GM23338 (cell line): Measurements from ENCODE around the gene NUDT9. TPM values are rescaled to one million over a fixed set of nuclear protein-coding genes. Genes with fewer than 3 reads are reported as not detected.

Source experiments
- ATAC-seq: fragments of 200-7000 bp; cut with Tn5 transposase; 3 replicates; pipeline ENCODE4 v1.9.1; 2020
- DNase-seq: peaks from one replicate; pipeline ENCODE4 v3.0.0-alpha.2; 2015; ENCODE audit warnings: low spot score
- H2AFZ ChIP-seq: fragments of 200-600 bp; sonication (generic); 2 replicates; pipeline ENCODE4 v1.8.0; 2016; ENCODE audit warnings: antibody characterized with exemption, mild to moderate bottlenecking, moderate library complexity
- H3F3A ChIP-seq: fragments of 200-600 bp; sonication (generic); replicated peaks from 2 replicates; pipeline ENCODE4 v1.8.0; 2017; ENCODE audit warnings: antibody characterized with exemption, mixed run types, low read depth
- H3K27ac ChIP-seq: fragments of 200-600 bp; sonication (generic); 2 replicates; pipeline ENCODE4 v1.6.1; 2016; ENCODE audit warnings: low read depth
- H3K27me3 ChIP-seq: fragments of 200-600 bp; sonication (generic); 2 replicates; pipeline ENCODE4 v1.8.0; 2016; ENCODE audit warnings: mild to moderate bottlenecking, mixed run types, moderate library complexity; ENCODE audit not compliant: insufficient read depth
- H3K36me3 ChIP-seq: fragments of 200-600 bp; sonication (generic); 2 replicates; pipeline ENCODE4 v1.8.0; 2016; ENCODE audit warnings: mild to moderate bottlenecking; ENCODE audit not compliant: insufficient read depth
- H3K4me1 ChIP-seq: fragments of 200-600 bp; sonication (generic); 2 replicates; pipeline ENCODE4 v1.8.0; 2016; ENCODE audit warnings: mild to moderate bottlenecking, moderate library complexity; ENCODE audit not compliant: insufficient read depth
- H3K4me2 ChIP-seq: fragments of 200-600 bp; sonication (generic); 2 replicates; pipeline ENCODE4 v1.7.1; 2017; ENCODE audit warnings: mixed run types
- H3K4me3 ChIP-seq: fragments of 200-600 bp; sonication (generic); 2 replicates; pipeline ENCODE4 v1.6.1; 2016; ENCODE audit warnings: mixed run types
- H3K79me2 ChIP-seq: fragments of 200-600 bp; sonication (generic); replicated peaks from 2 replicates; pipeline ENCODE4 v1.8.0; 2017; ENCODE audit warnings: mild to moderate bottlenecking; ENCODE audit not compliant: insufficient read depth
- H3K9me2 ChIP-seq: fragments of 200-600 bp; sonication (generic); 2 replicates; pipeline ENCODE4 v1.8.0; 2017; ENCODE audit not compliant: insufficient read depth
- H4K20me1 ChIP-seq: fragments of 200-600 bp; sonication (generic); replicated peaks from 2 replicates; pipeline ENCODE4 v1.8.0; 2017; ENCODE audit warnings: mild to moderate bottlenecking; ENCODE audit not compliant: insufficient read depth
- H3K27ac Mint-ChIP-seq: 2 replicates; pipeline ENCODE4 v1.8.0; 2020; ENCODE audit warnings: inconsistent platforms, mild to moderate bottlenecking, moderate library complexity, mixed read lengths
- H3K27me3 Mint-ChIP-seq: 3 replicates; pipeline ENCODE4 v1.8.0; 2022; ENCODE audit warnings: low read depth, mild to moderate bottlenecking, moderate library complexity, mixed read lengths, inconsistent platforms; ENCODE audit not compliant: insufficient read depth, poor library complexity
- H3K36me3 Mint-ChIP-seq: 3 replicates; pipeline ENCODE4 v1.8.0; 2021; ENCODE audit warnings: low read depth, mild to moderate bottlenecking, inconsistent platforms, moderate library complexity, mixed read lengths
- H3K4me1 Mint-ChIP-seq: 3 replicates; pipeline ENCODE4 v1.8.0; 2020; ENCODE audit warnings: mild to moderate bottlenecking, inconsistent platforms, mixed read lengths
- H3K4me3 Mint-ChIP-seq: 3 replicates; pipeline ENCODE4 v1.8.0; 2021; ENCODE audit warnings: moderate library complexity, mild to moderate bottlenecking, inconsistent platforms, mixed read lengths
- H3K9me3 Mint-ChIP-seq: 3 replicates; pipeline ENCODE4 v1.8.0; 2020; ENCODE audit warnings: moderate library complexity, mild to moderate bottlenecking, inconsistent platforms, mixed read lengths
- CTCF ChIP-seq, 2 experiments: fragments of 200-600 bp in 1 of 2; sonication (generic) in 1 of 2; conservative IDR thresholded peaks; 2 replicates each; pipeline versions ENCODE4 v1.5.1 to v1.6.1; 2016 to 2017; ENCODE audit warnings: antibody characterized with exemption in 2 of 2, low read depth in 2 of 2, mild to moderate bottlenecking in 2 of 2, moderate library complexity in 1 of 2
- EZH2 ChIP-seq: fragments of 200-600 bp; sonication (generic); IDR thresholded peaks from one replicate; pipeline ENCODE4 v1.8.0; 2017; ENCODE audit warnings: antibody characterized with exemption, mild to moderate bottlenecking, low read depth; ENCODE audit not compliant: unreplicated experiment
- EZH2phosphoT487 ChIP-seq: fragments of 200-600 bp; sonication (generic); IDR thresholded peaks from one replicate; pipeline ENCODE4 v1.8.1; 2018; ENCODE audit warnings: antibody characterized with exemption; ENCODE audit not compliant: unreplicated experiment
- NANOG ChIP-seq: IDR thresholded peaks from 2 replicates; pipeline ENCODE4 v1.6.1; 2016; ENCODE audit warnings: antibody characterized with exemption, borderline replicate concordance
- POLR2AphosphoS5 ChIP-seq: IDR thresholded peaks from 2 replicates; pipeline ENCODE4 v1.6.1; 2016; ENCODE audit warnings: antibody characterized with exemption, low read depth
- REST ChIP-seq: IDR thresholded peaks from one replicate; pipeline ENCODE4 v1.6.1; 2018; ENCODE audit warnings: antibody characterized with exemption; ENCODE audit not compliant: unreplicated experiment
- ZNF331 ChIP-seq: fragments of 250-450 bp; sonication (Bioruptor Pico); IDR thresholded peaks from 2 replicates; pipeline ENCODE4 v1.5.0; 2020; ENCODE audit warnings: low read depth, mild to moderate bottlenecking, moderate library complexity
- ZNF462 ChIP-seq: fragments of 250-450 bp; sonication (Bioruptor Pico); IDR thresholded peaks from 2 replicates; pipeline ENCODE4 v1.5.0; 2020; ENCODE audit warnings: mild to moderate bottlenecking, moderate library complexity
- polyA plus RNA-seq: library from polyadenylated mRNA; unstranded; fragments of >200 nt; fragmentation: Nextera tagmentation; extraction: Ambion mirVana; gene quantifications from 2 replicates; pipeline ENCODE4 v1.2.1, GENCODE V29; 2016
- total RNA-seq: library from RNA; depleted of rRNA; stranded (reverse); fragments of >200 nt; shearing (Covaris generic); gene quantifications from 2 replicates; pipeline ENCODE4 v1.2.3, GENCODE V29; 2014

The NUDT9 gene
- total and polyA plus RNA-seq, 2 experiments from 2014 or later: 22.9 to 43.4 TPM

GRCh38 chr4:87377816-87378215 lies 44.6 kb upstream of the NUDT9 start (continued):
- TF ChIP-seq REST: no peak
- TF ChIP-seq EZH2phosphoT487: no peak
- no peak for TF ChIP-seq NANOG
- no peak for TF ChIP-seq ZNF331 (CRISPR knock-in tag)
- no peak for TF ChIP-seq CTCF (conservative IDR thresholded peaks at IDR 0.05; ENCODE audit: low read depth in 2 of 2)

GRCh38 chr4:87382116-87382515 lies 40.3 kb upstream of the NUDT9 start:
- Histone ChIP-seq H3K4me3 (no peak overlapping the region), H3F3A (no peaks in the 10 kb centered on the region), H3K36me3 (no peaks in the 10 kb centered on the region), H3K9me2 (no peaks in the 10 kb centered on the region), H3K4me1 (no peaks in the 10 kb centered on the region), H3K4me2 (no peak overlapping the region), H2AFZ (no peak overlapping the region), H3K27ac (no peak overlapping the region), H3K27me3 (no peaks in the 10 kb centered on the region), H4K20me1 (no peaks in the 10 kb centered on the region), H3K79me2 (0 out of 2 replicates have a peak, but pooled peaks cover 2% of the 10 kb centered on the region)
- no peak overlapping the region for H3K4me3 Mint-ChIP-seq
- no peak for DNase-seq
- no peak overlapping the region for H3K27ac Mint-ChIP-seq
- ATAC-seq: no peak
- peaks cover 2% of the 10 kb centered on the region for H3K27me3 Mint-ChIP-seq
- H3K36me3 Mint-ChIP-seq: peaks cover 20% of the 10 kb centered on the region
- peaks cover 10% of the 10 kb centered on the region; the same call in 2 of the 3 replicates for H3K9me3 Mint-ChIP-seq
- no peaks in the 10 kb centered on the region for H3K4me1 Mint-ChIP-seq
- TF ChIP-seq ZNF331 (CRISPR knock-in tag) (no peak), EZH2 (no peak), ZNF462 (CRISPR knock-in tag) (no peak), REST (no peak), POLR2AphosphoS5 (no peak), EZH2phosphoT487 (no peak)
